ENCODE results near the gene ARL6IP6.

ARL6IP6 gene

DNA sequence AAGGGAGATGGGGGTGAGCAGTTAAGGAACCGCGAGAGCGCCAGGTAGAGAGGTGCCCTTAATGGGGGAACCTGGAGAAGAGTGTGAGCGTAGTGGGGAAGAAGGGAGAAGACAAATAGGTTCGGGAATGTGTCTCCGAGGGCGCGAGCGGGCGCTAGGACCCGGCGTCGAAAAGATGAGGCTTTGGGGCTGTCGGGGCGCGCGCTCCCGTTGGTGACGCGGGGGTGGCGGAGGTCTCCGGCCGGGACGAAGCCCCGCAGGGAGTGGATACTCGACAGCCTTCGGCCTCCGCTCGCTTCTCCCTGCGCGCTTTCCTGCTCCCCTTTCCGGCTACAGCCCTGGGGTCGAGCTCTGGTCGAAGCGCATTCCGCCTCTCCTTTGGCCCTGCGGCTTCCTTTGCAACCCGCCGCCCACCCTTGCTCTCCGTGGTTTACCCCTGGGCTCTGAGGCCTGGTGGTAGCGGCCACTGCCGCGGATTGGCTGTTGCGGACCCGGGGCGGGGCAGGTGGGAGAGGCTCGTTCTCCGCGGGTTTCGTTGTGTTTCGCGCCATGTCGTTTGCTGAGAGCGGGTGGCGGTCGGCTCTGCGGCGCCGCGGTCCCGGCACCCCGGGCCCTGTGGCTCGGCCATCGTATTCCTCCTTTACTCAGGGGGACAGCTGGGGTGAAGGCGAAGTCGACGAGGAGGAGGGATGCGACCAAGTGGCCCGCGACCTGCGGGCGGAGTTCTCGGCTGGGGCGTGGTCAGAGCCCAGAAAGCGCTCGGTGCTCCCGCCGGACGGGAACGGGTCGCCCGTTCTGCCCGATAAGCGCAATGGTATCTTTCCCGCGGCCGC, at the start of gene ARL6IP6:
Gene ARL6IP6 (plus strand): TSS at position 545 of the 833 bp plus-strand sequence. CDS start 5 bp downstream, at position 550.
- peak; percentile 83 to 88 for DNase-seq (ENCODE audit: low read depth in 2 of 2)

DNA sequence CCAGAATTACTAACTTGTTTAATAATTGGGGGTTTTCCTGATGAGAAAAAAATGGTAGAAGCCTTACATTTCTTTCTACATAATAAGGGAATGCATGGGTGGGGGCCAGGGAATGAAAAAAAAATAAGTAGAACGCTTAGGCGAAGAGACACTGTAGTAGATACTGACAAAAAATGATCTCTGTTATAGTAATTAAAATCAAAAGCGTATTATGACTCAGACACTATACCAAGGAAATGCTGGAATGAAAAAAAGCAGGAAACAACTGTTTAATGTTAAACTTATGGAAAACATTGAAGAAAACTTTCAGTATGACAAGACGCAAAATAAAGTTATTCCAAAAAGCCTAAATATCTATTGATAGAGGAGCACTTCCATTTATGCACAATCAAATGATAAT, 44.1 kb upstream of the ARL6IP6 start:
- DNase-seq (ENCODE audit: low read depth in 2 of 2) = no peak

DNA sequence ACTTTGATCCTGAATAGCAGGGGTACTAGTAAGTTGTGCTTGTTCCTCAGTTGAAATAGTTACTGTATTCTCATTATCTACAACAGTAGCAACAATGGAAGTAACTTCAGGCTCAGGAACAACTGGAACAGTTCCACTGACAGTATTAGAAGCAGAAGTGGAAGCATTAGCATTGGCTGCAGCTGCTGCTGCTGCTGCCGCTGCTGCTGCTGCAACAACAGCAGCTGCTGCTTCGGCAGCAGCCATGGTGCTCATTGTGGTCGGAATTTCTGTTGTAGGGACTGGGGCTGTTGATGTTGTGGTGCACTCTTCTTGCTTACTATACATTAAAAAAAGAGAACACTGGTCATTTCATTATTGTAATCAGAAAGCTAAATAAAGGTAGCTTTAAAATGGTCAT, 42.0 kb upstream of the ARL6IP6 start:
- DNase-seq (ENCODE audit: low read depth in 2 of 2) = no peak

DNA sequence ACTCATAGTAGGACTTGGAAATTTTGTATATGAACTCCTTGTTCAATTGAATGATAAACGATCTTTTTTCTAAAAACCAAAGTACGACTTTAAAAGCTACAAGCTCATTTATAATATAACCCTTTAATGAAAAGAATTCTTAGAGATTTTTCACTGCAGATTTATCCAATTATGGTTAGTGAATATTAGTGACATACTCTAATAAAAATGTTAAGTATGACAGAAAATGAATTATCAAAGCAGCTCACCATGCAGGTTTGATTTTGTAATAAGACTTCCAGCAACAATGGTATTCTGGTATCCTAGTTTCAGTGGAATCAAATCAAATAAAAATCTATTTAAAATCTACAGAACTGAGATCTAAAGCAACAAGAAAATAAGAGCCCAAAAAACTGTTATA, 39.6 kb upstream of the ARL6IP6 start:
- DNase-seq (ENCODE audit: low read depth in 2 of 2) = no peak

DNA sequence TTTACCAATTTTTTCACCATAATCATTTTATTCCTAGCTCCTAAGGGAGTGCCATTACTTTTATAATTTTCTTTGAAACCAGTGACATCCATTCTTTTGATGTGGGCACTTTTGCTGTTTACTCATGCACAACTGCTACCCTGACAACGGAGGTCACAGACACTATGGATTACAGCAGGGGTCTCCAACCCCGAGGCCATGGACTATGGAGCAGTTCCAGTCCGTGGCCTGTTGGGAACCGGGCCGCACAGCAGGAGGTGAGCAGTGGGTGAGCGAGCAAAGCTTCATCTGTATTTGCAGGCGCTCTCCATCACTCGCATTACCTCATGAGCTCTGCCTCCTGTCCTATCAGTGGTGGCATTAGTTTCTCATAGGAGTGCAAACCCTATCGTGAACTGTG, 35.8 kb upstream of the ARL6IP6 start:
- no peak for DNase-seq (ENCODE audit: low read depth in 2 of 2)

DNA sequence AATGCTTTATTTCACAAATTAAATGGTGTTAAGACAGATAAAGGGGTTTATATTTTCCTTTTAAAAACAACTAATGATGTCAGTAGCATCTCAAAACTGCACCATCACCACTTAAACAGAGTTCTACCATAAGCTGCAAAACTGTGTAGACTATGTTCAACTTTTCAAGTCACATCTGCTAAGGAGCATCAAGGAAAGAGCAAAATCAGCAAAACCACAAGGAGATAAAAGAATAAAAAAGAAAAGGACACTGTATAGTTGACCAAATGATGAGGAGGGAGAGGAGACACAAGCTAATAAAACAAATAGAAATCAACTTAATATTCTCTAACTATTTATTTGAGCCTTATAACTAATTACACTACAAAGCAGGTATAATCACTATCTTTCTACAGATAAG, 35.0 kb upstream of the ARL6IP6 start:
- DNase-seq (ENCODE audit: low read depth in 2 of 2) = no peak

DNA sequence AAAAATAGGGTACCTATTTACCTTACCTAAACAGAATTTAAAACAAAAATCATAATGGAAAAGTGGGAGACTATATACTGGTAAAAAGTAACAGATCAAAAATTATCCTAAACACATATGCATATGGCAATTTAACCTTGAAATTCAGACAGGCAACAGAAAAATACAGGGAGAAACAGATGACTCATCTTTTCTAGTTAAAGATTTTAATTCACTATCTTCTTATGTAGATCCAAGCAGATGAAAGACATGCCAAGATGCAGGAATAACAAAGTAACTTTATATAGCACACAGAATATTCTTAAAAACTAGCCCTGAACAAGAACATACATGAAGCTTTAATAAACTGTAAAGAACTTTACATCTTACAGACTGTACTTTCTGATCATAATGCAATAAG, 32.1 kb upstream of the ARL6IP6 start:
- DNase-seq (ENCODE audit: low read depth in 2 of 2) = no peak

DNA sequence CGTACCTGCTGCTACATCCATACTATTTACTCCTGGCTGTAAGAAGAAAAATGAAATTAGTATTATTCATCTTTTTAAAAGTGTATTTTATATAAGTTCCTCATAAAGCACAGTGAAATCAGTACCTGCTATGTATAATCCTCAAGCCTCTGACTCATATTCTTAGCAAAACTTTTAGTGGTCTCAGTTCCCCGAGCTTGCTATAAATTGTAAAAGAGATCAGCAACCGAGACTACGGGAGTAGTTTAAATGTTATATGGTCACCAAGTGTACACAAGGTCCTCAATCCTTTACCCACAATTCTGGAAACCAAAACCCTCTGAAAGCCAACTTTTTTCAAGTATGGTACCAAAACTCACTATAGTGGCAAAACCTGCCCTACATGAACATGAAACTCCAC, 25.4 kb upstream of the ARL6IP6 start:
- no peak for DNase-seq (ENCODE audit: low read depth in 2 of 2)

DNA sequence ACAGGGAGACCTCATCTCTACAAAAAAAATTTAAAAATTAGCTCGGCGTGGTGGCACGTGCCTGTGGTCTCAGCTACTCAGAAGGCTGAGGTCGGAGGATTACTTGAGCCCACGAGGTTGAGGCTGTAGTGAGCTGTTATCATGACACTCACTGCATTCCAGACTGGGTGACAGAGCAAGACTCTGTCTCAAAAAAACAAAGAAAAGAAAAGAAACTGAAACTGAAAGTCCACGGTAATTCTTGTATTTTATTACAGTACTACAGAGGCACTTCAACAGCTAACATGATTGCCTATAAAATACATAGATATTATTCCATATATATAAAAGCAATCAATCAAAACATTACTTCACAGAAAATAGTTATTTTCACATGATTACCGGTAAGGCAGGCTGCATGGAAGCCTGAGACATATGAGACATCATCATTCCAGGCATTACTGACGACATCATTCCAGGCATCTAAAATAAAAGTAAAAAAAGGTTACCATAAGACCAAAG, 24.2 kb upstream of the ARL6IP6 start:
- DNase-seq (ENCODE audit: low read depth in 2 of 2) = no peak

DNA sequence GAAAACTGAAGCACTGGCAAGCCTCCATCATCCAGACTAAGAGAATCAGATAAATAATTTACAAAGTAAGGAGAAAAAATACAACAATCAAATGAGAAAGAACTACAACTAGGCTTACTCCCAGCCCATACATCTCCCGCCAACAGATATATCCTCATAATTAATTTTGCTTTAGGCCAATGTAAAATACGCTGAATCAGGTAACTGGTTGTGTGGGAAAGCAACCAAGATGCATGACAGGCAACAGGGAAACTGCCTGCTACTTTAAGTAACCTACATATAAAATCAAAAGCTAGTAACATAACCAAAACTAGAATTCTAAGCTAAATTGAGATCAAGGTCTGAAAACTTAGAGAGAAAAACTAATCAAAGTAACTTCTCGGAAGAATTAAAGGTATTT, 22.7 kb upstream of the ARL6IP6 start:
- no peak for DNase-seq (ENCODE audit: low read depth in 2 of 2)

DNA sequence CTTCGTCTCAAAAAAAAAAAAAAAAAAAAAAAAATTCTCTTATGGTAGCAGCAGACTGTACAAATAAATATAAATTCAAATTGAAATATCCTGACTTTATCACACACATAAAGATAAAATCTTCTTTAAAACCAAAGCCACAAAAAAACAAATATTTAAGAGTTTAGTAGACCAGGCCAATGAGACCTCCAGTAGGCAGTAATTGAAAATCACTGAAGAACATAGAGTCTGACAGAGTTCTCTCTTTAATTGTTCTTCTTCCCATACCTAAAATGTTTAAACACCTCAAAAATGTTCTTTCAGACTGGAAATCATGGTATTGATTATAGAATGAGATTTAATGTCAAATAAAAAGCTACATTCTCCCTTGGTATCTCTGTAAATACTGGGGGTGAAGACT, 21.9 kb upstream of the ARL6IP6 start:
- DNase-seq (ENCODE audit: low read depth in 2 of 2) = no peak

DNA sequence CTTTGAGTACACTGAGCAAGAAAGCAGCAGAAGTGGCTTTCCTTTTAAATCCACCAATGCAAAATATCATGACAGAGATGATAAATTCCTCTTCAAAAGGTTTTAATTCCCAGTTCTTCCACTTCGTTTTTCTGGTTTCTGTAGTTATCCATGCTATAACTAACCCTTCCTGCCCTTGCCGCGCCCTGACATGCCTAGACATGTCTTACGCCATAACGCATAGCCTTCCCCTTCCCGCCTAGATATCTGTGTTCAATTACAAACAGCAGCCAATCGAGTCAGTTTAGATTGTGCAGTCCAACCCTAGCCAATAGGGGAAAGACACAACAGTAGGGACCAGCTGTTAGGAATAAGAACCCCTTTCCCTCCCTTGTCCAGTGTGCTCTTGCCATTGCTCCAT, 17.2 kb upstream of the ARL6IP6 start:
- no peak for DNase-seq (ENCODE audit: low read depth in 2 of 2)

DNA sequence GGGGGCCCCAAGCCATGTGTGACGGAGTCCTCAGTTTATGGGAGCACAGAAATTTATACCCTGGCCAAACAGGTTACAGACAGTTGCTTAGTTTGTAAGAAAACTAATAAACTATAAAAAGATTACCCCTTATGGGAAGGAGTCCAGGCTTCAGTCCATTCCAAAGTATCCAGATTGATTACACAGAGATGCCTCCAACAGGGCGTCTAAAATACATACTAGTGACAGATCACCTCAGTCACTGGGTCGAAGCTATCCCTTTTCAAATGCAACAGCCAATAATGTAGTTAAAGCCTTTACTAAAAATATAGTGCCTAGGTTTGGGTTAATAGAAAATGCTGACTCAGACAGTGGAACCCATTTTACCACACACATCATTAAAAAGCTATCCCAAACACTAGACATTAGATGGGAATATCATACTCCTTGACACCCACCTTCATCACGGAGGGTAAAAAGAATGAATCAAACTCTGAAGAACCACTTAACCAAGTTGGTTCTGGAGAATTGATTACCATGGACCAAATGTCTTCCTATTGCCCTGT, 11.9 kb upstream of the ARL6IP6 start:
- no peak for DNase-seq (ENCODE audit: low read depth in 2 of 2)

DNA sequence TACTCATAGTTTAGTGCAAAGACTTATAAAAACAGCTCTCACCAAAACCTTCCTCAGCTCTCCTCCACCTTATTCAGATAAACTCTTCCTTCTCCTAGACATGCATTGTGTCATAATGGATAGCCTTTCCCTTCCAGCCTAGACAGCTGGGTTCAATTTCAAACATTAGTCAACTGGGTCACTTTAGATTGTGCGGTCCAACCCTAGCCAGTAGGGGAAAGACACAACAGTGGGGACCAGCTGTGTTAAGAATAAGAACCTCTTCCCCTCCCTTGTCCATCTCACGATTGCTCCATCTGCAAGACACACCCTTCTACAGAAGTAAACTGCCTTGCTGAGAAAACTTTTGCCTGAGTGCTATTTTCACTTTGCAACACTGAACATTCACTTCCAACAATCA, 9.7 kb upstream of the ARL6IP6 start:
- DNase-seq (ENCODE audit: low read depth in 2 of 2) = no peak

DNA sequence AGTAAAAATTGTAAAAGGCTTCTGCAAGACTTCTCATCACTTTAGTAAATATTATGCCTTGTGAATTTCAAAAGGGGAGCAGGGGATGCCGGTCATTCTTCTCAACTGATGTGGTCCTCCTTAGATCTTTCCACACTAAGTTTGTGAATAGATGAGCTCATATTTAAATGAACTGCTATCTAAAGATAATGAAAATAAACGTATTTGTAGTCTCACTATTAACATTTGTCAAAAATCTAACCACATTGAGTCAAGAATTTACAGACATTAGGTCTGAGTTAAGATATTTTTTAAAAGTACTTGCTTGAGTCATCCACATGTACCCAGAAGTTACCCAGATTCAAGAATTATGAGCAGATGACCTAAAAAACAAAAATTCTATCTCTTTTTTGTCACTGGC, 7.7 kb upstream of the ARL6IP6 start:
- no peak for DNase-seq (ENCODE audit: low read depth in 2 of 2)

DNA sequence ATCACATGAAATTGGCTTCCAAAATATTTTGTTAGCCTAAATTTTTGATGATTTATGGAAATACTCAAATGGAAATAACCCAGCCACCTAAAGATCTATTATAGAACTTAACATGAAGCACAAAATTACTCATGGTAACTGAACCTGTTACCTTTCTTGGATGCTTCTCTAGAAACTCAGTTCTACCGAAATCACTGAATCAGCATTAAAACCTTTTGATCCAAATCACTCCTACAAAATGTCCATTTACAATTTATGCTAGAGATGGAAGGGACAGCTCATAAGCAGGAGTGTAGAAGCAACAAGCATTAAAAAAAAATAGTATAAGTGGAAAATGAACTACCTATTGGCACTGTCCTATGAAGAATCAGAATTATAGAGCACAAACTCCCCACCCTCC, 3.3 kb upstream of the ARL6IP6 start:
- DNase-seq (ENCODE audit: low read depth in 2 of 2) = no peak

DNA sequence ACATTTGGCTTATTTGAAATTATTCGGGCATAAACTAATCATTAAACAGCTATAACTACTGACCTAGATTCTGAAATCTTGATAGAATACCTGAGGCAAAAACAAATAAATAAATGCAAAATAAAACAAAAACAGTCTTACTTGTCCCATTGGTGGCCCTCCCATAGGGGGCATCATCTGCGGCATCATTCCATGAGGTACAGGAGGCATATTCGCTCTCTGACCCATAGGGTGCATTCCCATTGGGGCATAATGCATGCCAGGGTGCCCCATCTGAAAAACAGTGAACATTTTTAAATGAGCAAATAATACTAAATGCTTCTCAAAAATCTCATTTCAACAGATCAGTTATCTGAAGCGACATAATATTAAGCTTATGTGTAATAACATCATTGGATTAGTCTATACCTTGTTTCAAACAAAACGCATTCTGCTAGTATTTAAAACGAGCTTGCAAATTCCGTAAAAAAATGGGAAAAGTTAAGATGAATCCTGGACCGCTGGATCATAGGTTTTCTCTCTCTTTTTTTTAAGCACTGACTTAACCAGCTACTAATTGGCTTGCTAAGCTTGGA, 2.5 kb upstream of the ARL6IP6 start:
- DNase-seq (ENCODE audit: low read depth in 2 of 2) = peak in 1 of 2 donors; percentile 4

DNA sequence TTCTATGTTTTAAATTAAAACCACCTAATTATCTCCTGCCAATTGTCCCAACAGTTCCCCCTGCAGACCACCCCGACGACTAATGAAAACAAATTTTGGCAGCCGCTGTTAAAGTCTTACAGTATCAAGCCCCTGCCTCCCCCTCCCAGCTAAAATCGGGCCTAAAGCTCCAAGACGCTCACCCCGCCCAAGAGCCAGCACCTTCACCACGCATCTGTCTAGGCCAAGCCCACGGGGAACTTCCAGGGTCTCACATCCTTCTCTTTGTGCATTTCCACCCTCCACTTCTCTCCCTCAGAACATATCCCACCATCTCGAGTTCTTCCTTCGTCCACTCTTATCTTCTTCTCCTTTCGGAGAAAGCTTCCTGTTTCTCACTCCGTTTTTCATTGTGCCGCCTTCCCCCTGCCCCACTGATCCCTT, 1.6 kb upstream of the ARL6IP6 start:
- DNase-seq (ENCODE audit: low read depth in 2 of 2) = peak in 1 of 2 donors; percentile 33

DNA sequence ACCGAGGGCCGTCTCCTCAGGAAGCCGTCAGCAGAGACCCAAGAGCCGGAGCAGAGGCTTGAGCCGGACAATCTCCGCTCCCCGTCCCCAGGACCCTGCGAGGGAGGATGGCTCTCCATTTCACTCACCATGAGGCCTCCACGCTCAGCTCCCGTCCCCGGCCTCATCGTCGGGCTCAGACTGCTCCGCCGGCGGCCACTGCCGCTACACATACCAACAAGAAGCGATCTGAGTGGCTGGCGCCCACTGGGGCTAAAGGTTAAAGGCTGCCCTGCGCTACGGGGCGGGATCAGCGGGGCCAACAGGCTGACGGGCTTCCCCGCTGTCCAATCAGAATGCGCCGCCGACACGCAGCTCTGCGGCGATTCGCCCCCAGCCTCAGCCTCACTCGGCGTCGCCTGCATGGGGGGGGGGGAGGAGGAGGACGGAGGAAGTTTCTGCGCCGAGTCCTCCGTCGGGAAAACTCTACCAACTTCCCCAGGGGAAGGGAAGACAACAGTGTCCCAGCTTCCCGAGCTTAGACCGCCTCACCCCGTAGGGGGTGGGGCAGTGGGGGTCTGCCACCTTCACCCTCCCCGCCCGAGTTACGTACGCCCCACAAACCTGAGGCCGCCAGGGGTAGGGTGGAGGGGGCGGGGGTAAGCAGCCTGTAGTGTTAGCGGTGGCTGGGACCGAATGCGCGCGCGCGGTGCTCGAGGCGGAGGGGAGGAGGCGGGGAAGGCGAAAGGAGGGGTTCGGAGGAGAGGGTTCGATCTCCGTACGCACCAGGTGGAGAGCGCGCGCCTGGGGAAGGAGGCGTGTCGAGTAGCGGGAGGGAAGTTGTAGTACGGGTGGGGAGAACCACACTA, 968 bp upstream of the ARL6IP6 start, which contains the start of gene PRPF40A:
Gene PRPF40A (minus strand): TSS at position 234 of the 848 bp plus-strand sequence. CDS start 22 bp downstream, at position 212.
- DNase-seq (ENCODE audit: low read depth in 2 of 2) = peak; percentile 99

DNA sequence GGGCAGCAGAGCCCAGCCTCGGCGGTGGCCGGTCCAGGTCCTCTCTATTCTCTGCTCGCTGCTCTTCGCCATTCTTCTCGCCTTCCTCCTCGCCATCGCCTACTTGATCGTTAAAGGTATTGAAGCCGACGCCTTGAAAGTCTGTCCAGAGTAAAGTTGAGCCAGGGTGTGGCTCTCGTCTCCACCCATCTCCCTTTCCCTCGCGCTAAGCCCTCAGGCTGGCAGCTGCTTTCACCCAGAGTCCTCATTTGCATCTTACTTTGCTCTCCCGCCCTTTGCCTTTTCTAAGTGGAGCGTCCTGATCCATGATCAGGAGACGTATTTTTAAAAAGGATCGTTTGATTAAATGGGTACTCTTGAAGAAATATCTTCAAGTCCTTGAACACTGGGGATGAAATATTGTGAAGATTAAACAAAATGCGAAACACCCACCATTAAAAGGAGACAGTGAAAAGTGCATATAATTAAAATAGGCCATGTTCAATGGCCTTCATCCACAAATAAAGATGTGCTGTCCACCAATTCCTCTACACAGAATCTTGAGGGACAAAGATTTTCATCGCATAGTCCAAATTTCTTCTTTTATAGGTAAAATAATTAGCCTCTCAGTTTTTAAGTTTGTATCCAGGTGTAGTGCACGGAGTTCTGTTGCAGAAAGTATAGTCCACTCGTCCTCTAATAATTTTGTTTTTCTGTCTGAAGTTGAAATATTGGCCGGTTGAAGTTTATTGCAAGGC, 657 bp downstream of the ARL6IP6 start:
- DNase-seq (ENCODE audit: low read depth in 2 of 2) = no peak

DNA sequence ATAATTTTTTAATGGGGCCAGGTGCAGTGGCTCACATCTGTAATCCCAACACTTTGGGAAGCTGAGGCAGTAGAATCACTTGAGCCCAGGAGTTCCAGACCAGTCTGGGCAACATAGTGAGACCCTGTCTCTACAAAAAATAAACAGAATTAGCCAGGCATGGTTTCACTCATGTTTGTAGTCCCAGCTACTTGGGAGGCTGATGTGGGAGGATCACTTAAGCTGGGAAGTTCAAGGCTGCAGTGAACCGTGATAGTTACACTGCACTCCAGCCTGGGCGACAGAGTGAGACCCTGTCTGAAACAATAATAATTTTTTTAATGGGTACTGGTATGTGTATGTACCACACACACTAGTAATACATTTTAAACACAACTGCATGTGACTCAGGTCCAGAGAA, 2.4 kb downstream of the ARL6IP6 start:
- DNase-seq (ENCODE audit: low read depth in 2 of 2) = no peak

Data from stimulated activated CD4-positive, alpha-beta T cell treated with anti-CD3 and anti-CD28 coated beads, Interleukin-1b, Interleukin-23, amount 100 ng/mL, for 4 hours (primary cell).